Tibial nerve (tissue), 4 donors: Measurements from ENCODE around the gene RAB26. TPM values are rescaled to one million over a fixed set of nuclear protein-coding genes. Genes with fewer than 3 reads are reported as not detected.
"Not testable (repeated sequence)": the region's sequence is repeated elsewhere in the genome, so short reads cannot be mapped to it uniquely, and the experiment has no call there.

Source experiments
- DNase-seq, 2 donors: peaks; one replicate each; pipeline ENCODE4 v3.0.0-alpha.2; 2019; ENCODE audit warnings: low spot score in 2 of 2
- H3K27ac ChIP-seq, 4 donors: fragments of 200-600 bp; sonication (generic) in 3 of 4; one replicate each; pipeline ENCODE4 v1.5.1; 2017 to 2019; ENCODE audit warnings: mild to moderate bottlenecking in 1 of 4
- H3K27me3 ChIP-seq, 2 donors: fragments of 200-600 bp; sonication (generic) in 1 of 2; one replicate each; pipeline versions ENCODE4 v1.5.1 to v1.6.0; 2017 to 2019
- H3K36me3 ChIP-seq, 3 donors: fragments of 200-600 bp; sonication (generic); one replicate each; pipeline ENCODE4 v1.5.1; 2018 to 2019
- H3K4me1 ChIP-seq, 4 donors: fragments of 200-600 bp; sonication (generic) in 3 of 4; one replicate each; pipeline ENCODE4 v1.5.1; 2017 to 2019
- H3K4me3 ChIP-seq, 4 donors: fragments of 200-600 bp; sonication (generic) in 3 of 4; one replicate each; pipeline ENCODE4 v1.5.1; 2017 to 2019; ENCODE audit warnings: mild to moderate bottlenecking in 1 of 4, moderate library complexity in 1 of 4
- H3K9me3 ChIP-seq, 4 donors: fragments of 200-600 bp; sonication (generic) in 3 of 4; one replicate each; pipeline ENCODE4 v1.5.1; 2017 to 2019
- EP300 ChIP-seq, 2 donors: sonication (generic); formaldehyde crosslinking; IDR thresholded peaks; one replicate each; pipeline ENCODE4 v1.6.1; 2017; ENCODE audit warnings: antibody characterized with exemption in 2 of 2, mild to moderate bottlenecking in 1 of 2
- POLR2A ChIP-seq, 2 donors: fragments of 450-650 bp; IDR thresholded peaks; one replicate each; pipeline ENCODE4 v1.6.1; 2017; ENCODE audit warnings: antibody characterized with exemption in 2 of 2, mild to moderate bottlenecking in 2 of 2, moderate library complexity in 2 of 2
- WGBS, 2 donors: methylation state at CpG; one replicate each; pipeline ENCODE4 v1.1.5; 2018; 5-methylcytosine and 5-hydroxymethylcytosine counted together
- total RNA-seq, 4 donors: library from RNA; depleted of rRNA; stranded (reverse); fragments of >200 nt; gene quantifications; one replicate each; pipeline ENCODE4 v1.1.0, GENCODE V29; 2016
- TF ChIP-seq, protein P1 (sequence below), 5 experiments: fragments of 200-600 bp in 3 of 5; fragments of 450-650 bp in 2 of 5; sonication (generic) in 3 of 5; IDR thresholded peaks; one replicate each; pipeline ENCODE4 v1.5.1; 2016 to 2019; ENCODE audit warnings: antibody characterized with exemption in 5 of 5, mild to moderate bottlenecking in 3 of 5, moderate library complexity in 2 of 5

Gene RAB26
- total RNA-seq, 4 donors from 2014 or later, result not detected

DNA sequence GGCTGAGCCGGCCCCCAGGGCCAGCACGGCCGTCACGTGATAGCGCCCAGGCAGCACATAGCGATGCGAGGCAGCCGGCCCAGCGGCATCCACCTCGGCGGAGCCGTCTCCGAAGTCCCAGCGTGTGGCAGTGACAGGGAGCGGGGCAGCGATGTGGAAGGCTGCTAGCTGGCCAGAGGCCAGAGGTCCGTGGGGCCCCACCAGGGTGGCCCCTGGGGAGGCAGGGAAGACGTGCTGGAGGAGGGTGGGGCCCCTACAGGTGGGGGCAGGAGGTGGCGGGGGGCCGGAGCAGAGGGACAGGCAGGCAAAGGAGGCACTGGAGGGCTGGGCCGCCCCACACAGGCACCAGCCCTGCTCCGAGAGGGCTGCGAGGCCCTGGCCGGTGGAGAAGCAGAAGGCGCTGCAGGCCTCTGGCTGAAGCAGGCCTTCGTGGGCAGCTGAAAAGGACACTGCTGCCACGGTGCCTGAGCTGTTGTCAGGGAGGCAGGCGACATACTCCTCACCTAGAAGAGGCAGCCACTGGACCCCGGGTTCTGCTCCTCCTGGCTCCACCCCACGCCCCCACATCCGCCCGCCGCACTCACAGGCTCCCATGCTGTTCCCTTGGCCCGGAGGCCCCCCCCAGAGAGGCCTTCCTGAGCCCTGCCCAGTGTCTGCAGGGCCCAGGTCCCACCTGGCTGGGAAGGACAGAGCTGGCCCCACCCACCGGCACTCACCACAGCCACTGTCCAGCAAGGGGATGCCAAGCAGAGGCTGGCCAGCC is 30.3 kb upstream of the RAB26 start:
- Histone ChIP-seq H3K36me3 (peaks cover 0 to 33% (median 0%) of the 10 kb centered on the region in 3 donors), H3K4me1 (peaks cover 0 to 41% (median 10%) of the 10 kb centered on the region in 4 donors)
- not testable (repeated sequence) for DNase-seq

DNA sequence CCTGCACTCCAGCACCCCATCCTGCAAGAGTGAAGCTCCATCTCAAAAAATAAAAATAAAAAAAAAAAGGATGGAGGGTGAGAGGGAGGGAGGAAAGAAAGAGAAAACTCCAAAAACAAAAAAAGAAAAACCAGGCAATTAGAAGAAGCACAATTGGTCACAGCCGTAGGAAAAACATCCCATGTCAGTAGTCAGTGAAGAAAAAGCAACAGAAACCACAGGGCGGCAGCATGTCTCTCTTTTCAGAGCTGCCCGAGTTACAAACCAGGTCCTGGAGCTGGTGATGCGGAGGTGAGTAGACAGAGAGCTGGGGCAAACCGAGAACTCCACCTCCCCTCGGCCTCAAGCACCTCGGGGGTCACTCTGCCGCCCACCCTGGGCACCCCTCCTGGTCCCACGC is 27.1 kb upstream of the RAB26 start:
- DNase-seq, result peak; percentile 40 to 57
- WGBS, 2 donors, result 35 to 37% methylated on average over 8 to 9 of the region's 9 CpGs

More for the DNA sequence above, 30.3 kb upstream of the RAB26 start:
- not testable (repeated sequence) for H3K9me3 ChIP-seq, H3K27me3 ChIP-seq, H3K27ac ChIP-seq, H3K4me3 ChIP-seq
- WGBS, 2 donors, result 77 to 84% methylated on average over 12 to 13 of the region's 35 CpGs

DNA sequence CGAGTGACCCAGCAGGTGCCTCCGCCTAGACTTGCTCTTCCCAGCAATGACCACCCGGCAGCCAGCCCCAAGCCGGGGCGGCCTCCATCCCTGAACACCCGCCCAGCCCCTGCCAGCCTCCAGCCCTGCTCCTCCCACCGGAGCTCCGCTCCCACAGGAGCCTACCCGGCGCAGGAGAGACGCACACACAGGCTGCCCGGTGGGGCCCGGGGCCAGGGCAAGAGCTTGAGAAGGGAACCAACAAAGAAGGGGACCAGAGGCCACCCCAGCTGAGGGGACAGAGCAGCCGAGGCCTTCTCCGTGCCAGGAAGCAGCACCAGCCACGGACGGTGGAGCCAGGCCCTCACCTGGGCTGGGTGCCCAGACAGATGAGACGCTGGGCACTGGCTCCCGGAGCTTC is 26.6 kb upstream of the RAB26 start:
- no peak for DNase-seq
- WGBS, 2 donors, result 35 to 69% methylated on average over 7 to 17 of the region's 19 CpGs
- peaks cover 0 to 73% (median 42%) of the 10 kb centered on the region in 4 donors for H3K4me1 ChIP-seq

More for the DNA sequence above, 27.1 kb upstream of the RAB26 start:
- Histone ChIP-seq H3K4me1 (peaks cover 0 to 72% (median 37%) of the 10 kb centered on the region in 4 donors), H3K27ac (peak overlapping the region in 3 of 4 donors; percentile 56 to 87 (median 86))
- TF ChIP-seq, protein P1, sequence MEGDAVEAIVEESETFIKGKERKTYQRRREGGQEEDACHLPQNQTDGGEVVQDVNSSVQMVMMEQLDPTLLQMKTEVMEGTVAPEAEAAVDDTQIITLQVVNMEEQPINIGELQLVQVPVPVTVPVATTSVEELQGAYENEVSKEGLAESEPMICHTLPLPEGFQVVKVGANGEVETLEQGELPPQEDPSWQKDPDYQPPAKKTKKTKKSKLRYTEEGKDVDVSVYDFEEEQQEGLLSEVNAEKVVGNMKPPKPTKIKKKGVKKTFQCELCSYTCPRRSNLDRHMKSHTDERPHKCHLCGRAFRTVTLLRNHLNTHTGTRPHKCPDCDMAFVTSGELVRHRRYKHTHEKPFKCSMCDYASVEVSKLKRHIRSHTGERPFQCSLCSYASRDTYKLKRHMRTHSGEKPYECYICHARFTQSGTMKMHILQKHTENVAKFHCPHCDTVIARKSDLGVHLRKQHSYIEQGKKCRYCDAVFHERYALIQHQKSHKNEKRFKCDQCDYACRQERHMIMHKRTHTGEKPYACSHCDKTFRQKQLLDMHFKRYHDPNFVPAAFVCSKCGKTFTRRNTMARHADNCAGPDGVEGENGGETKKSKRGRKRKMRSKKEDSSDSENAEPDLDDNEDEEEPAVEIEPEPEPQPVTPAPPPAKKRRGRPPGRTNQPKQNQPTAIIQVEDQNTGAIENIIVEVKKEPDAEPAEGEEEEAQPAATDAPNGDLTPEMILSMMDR (IDR thresholded peaks at IDR 0.05), result peak in 2 of 5 experiments; percentile 17 to 52
- not testable (repeated sequence) for H3K36me3 ChIP-seq, H3K4me3 ChIP-seq, H3K27me3 ChIP-seq, H3K9me3 ChIP-seq

DNA sequence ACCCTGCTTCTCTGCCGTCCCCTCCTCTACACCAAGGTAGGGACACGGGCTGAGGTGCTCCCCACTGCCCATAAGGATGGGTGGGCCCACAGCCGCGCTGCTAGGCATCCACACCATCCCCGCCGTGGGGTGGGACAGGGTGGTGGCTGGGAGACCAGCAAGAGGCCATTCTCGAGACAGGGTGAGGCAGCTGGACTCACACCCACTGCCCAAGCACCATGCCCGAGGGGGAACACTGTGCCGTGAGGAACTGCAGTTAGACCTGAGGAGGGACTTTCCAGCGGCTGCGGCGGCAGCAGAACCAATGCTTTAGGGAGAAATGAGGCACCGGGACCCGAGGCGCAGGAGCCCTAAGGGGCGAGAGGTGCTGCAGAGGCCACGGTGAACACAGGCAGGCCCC is 26.0 kb upstream of the RAB26 start:
- WGBS, 2 donors, result 72 to 74% methylated on average over 13 to 16 of the region's 17 CpGs
- Histone ChIP-seq H3K27ac (peak overlapping the region; percentile 45 to 87 (median 71)), H3K4me3 (no peak overlapping the region), H3K4me1 (peaks cover 0 to 73% (median 48%) of the 10 kb centered on the region in 4 donors), H3K9me3 (no peaks in the 10 kb centered on the region), H3K27me3 (no peaks in the 10 kb centered on the region), H3K36me3 (peaks cover 0 to under 1% (median 0%) of the 10 kb centered on the region in 3 donors)
- TF ChIP-seq POLR2A (IDR thresholded peaks at IDR 0.05) (no peak), EP300 (IDR thresholded peaks at IDR 0.05) (no peak)
- TF ChIP-seq, protein P1 (IDR thresholded peaks at IDR 0.05), result no peak
- no peak for DNase-seq

More for the DNA sequence above, 26.6 kb upstream of the RAB26 start:
- Histone ChIP-seq H3K9me3 (no peaks in the 10 kb centered on the region), H3K27me3 (no peaks in the 10 kb centered on the region), H3K27ac (peak overlapping the region in 3 of 4 donors; percentile 56 to 87 (median 86)), H3K36me3 (peaks cover 0 to 6% (median 0%) of the 10 kb centered on the region in 3 donors), H3K4me3 (no peak overlapping the region)
- TF ChIP-seq POLR2A (IDR thresholded peaks at IDR 0.05) (no peak), EP300 (IDR thresholded peaks at IDR 0.05) (no peak)
- TF ChIP-seq, protein P1 (IDR thresholded peaks at IDR 0.05), result no peak

DNA sequence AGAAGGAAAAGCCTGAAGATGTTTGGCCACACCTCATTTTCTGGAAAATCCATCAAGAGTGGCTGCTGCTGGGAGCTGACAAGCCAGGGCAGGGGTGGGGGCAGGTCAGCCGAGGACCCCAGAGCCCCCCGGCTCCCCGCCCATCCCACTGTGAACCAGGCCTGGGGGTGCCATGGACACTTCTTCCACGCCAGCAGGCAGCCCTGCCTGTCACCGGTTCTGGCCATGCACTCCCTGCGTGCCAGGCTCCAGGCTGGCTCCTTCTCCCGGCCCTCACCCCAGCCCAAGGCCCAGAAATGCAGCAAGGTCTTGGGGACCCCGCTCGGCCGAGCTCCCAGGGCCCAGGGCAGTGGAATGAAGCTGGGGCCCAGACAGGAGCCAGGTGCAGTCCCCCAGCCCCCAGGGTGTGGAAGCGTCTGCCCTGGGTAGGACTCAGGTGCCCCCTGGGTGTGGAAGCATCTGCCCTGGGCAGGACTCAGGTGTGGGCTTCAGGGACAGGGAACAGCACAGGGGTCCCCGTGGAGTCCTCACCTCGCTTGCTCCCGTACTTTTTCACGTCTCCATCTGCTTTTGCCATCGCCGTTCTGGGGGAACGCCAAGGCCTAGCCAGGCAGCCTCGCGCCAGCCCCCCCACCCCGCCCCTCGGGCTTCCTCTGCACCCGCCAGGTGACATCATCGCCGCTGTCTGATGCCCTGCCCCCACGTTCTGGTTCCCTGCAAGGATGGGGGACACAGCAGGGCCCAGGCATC is 25.3 kb upstream of the RAB26 start:
- H3K4me3 ChIP-seq, H3K9me3 ChIP-seq, H3K27me3 ChIP-seq, DNase-seq, H3K36me3 ChIP-seq: not testable (repeated sequence)
- peaks cover 0 to 73% (median 50%) of the 10 kb centered on the region in 4 donors for H3K4me1 ChIP-seq
- peak overlapping the region; percentile 45 to 87 (median 71) for H3K27ac ChIP-seq
- 72 to 83% methylated on average over 6 to 9 of the region's 26 CpGs for WGBS, 2 donors

DNA sequence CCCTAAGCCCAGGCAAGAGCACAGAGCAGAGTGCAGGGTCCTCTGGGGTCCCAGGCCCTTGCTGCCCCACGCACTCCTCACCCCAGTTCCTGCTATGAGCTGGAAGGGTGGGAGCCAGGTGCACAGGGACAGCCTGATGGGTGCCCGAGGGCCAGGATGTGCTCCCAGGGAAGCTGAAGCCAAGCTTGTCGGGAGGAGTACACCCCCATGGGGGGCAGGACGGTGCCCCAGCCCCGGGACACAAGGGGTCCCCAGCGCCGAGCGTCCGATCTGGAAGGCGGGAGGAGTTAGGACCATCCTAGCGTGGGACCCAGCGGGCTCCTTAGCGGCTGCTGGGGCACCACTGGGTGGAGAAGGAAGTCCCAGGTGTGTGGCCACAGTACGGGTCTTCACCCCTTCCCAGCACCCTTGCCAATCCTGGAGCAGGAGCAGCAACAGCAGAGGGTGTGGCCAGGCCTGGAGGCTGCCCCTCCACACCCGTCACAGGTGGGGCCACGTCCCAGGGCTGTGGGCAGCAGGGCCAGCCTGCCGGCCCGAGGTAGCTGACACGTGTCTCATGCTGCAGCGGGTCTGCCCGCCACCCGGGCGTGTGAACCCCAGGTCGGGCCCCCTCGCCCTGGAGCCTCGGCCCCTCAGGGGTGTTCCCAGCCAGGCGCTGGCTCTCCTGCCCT is 24.6 kb upstream of the RAB26 start:
- H3K27ac ChIP-seq, result peak overlapping the region; percentile 76 to 87 (median 85)
- H3K4me3 ChIP-seq, result peak overlapping the region in 3 of 4 donors; percentile 13 to 43 (median 30)
- DNase-seq, H3K36me3 ChIP-seq, H3K9me3 ChIP-seq, H3K27me3 ChIP-seq: not testable (repeated sequence)
- 45% methylated on average over 8 of the region's 27 CpGs; no CpG with 5 or more reads in 1 of the 2 donors for WGBS, 2 donors
- peaks cover 0 to 80% (median 56%) of the 10 kb centered on the region in 4 donors for H3K4me1 ChIP-seq

DNA sequence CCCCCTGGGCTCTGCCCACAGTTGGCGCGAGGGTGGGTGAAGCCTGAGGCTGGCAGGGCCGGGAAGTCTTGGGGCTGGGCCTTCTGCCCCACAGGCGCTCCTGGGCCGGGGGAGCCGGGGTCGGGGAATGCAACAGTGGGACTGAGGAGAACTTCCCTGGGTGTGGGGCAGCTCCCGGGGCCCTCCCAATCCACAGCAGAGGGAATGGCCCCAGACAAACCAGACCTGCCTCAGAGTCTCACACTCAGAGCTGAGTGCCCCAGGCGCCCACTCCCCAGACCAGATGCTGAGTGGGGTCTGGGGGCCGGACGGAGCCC is 24.1 kb upstream of the RAB26 start:
- H3K9me3 ChIP-seq, H3K27me3 ChIP-seq, H3K36me3 ChIP-seq, DNase-seq: not testable (repeated sequence)
- WGBS, 2 donors, result 17% methylated on average over 8 of the region's 11 CpGs; no CpG with 5 or more reads in 1 of the 2 donors
- H3K4me3 ChIP-seq, result peak overlapping the region; percentile 9 to 43 (median 22)
- peak overlapping the region; percentile 76 to 87 (median 85) for H3K27ac ChIP-seq
- peaks cover 0 to 82% (median 59%) of the 10 kb centered on the region in 4 donors for H3K4me1 ChIP-seq

DNA sequence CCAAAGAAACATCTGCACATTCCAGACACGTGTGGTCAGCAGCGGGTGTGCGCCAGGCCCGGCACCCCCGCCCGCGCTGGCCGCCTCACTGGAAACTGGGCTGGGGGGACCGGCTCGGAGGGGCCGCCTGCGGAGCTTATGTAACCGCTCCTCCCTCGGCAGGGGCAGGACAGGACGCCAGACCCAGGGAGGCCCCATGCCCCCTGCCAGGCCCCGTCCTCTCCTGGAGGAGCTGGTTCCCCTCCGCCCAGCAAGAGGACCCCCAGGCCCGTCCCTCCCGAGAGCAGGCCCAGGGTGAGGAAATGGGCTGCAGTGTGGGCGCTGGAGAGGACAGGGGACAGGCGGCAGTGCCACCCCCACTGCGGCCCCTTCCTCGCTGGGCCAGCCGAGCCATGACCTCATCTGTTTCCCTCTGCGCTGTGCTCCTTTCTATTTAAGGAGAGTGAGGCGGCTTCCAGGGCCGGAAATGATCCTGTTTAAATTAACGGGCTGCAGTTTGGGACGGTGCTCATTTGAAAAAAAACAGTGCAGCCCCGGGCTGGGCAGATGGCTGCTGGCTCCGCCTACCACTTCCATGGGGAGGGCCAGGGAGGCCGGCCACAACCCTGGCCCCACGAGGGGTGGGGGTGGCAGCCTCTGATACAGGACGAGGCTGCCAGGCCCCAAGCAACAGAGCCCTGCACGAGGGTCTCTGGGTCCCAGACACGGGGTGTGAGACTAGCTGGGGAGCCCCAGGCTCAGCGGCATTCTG is 23.6 kb upstream of the RAB26 start:
- H3K27ac ChIP-seq, result peak overlapping the region; percentile 76 to 87 (median 85)
- 0 to 5% methylated on average over 4 to 29 of the region's 37 CpGs for WGBS, 2 donors
- not testable (repeated sequence) for H3K9me3 ChIP-seq, H3K27me3 ChIP-seq, H3K36me3 ChIP-seq
- H3K4me1 ChIP-seq, result peaks cover 0 to 83% (median 60%) of the 10 kb centered on the region in 4 donors
- H3K4me3 ChIP-seq, result peak overlapping the region; percentile 9 to 43 (median 22)
- DNase-seq, result peak in 1 of 2 donors; percentile 40
